HG03442 (cell line): ENCODE measurements around the gene KEL.

Source experiments
- ATAC-seq: cut with Tn5 transposase; IDR thresholded peaks from one replicate; pipeline ENCODE4 v1.9.1; 2021; ENCODE audit warnings: mild to moderate bottlenecking, moderate library complexity; ENCODE audit not compliant: unreplicated experiment

The KEL gene

DNA sequence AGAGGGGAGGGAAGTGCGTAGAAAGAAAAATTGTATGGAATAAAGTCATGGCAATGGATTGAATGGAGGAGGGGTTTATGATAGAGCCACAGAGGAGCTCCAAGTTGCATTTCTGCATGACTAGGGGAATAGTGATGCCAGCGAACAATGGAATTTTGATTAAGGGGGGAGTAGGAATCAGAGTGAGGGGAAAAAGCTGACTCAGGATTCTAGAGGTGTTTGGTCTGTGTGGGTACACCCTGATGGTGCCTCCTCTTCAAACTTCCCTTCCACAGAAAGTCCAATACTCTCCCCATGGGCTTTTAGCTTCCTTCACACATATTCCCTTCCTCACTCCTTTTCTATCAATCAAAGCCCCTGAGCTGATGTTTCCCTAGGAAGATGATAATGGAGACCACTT lies 1.8 kb upstream of the KEL start:
- ATAC-seq = no peak

DNA sequence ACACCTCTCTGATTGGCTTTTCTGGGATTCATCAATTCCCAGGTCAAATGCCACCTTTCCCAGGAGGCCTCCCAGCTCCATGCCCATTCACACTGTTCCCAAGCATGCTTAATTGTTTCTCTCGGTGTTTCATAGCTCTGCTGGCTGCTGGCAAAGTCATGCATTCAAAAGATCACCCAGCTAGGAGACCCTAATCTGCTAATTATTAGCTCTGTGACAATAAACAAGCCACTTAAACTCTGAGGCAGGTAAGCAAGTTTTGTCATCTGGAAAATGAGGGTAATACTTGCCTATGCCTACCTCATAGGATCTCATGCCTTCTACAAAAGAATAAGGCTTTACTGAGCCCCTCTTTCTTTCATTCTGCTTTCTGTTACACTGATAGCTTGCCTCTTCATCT lies 828 bp upstream of the KEL start:
- ATAC-seq = no peak

DNA sequence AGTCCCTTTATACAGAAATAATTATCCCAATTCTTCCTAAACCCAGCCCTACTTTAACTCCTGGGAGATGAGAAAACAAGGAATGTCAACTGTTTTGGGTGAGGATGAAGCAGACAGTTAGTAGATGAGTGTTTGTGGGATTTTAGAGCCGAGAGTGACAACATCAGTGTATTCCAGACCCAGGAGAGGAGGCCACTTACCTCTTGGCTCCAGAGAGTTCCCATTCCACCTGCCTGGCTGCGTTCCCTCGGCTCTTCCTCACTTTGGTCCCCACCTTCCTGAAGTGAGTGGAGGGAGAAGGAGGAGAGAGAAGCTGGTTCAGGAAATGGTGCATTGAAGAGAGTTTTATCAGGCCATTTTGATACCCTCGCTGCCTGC lies 579 bp downstream of the KEL start:
- no peak for ATAC-seq

DNA sequence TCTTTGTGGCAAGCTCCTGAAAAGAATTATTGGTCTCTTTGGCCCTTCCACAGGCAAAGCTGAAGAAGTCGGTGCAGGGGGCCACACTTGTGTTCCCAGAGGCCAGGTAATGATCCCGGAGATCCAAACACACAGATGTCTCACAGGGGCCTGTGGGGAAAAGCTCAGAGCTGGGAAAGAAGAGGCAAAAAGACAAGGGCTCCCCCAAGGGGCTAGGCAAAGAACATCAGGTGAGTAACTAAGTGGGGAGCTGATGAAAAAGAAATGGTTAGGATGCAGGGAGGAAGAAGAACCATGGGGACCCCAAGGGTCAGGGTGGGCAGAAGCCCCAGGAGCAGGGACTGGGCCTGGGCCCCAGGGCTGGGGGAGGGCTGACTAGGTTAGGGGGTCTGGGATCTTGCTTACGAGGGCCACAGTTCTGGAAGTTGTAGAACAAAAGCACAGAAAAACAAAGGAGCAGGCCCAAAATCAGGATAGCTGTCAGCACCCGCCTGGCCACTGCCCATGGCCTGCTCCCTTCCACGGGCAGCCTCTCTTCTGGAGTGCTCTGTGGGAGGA lies 1.1 kb downstream of the KEL start:
- ATAC-seq = no peak

DNA sequence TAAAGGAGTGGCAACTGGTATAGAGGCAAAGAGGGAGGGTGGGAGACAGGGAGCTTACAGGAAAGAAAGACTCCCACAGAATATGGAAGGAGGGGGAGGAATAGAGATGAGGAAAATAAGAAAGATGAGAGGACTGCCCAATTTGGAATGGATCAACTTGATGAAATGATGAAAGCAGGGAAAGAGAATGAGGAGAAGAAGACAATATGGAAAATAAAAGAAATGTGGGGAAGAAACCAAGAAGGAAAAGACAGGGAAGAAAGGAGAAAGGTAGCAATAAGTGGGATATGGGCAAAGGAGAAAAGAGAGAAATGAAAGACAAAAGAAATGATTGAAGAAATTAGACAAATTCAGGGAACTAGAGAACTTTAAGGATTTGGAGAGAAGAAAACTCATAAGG lies 3.0 kb downstream of the KEL start:
- ATAC-seq = no peak

DNA sequence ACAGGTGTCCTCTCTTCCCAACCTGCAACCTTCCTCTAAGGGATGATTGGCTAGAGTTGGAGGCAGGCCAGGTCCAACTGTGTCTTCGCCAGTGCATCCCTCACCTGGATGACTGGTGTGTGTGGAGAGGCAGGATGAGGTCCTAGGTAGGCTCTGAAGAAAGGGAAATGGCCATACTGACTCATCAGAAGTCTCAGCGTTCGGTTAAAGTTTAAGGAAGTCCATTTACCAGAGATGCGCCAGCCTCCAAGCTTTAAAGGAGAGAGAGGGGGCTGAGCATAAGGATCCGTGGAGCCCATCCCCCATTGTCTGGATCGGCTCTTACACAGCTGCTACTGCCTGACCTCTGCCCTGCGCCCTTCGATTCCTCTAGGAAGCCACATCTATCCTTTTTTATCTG lies 4.4 kb downstream of the KEL start:
- no peak for ATAC-seq

DNA sequence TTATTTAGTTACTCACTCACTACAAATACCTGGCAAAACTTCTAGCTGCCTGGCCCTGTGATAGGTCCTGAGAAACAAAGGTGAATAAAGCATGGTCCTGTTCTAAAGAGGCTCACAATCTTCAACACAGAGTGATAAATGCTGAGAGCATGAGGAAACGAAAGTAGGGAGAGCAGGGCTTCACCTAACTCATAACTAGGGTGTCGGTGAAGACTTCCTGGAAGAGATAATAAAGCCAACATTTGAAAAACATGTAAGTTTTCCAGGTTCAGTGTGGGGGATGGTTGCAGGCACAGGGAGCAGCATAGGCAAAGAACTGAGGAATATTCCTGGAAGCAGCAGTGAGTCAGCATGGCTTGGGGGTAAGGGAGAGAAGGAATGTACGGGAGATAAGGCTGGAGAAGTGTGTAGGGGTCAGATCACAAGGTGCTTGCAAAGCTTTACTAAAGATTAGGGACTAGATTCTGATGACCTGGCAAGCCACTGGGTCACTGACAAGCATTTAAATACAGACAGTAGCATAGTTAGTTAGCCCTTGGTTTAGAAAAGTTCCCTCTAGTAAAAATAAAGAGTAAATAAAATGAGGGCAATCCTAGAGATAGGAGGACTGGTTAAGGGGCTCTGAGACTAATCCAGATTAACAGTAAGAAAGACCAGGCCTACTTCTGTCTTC lies 5.1 kb downstream of the KEL start:
- no peak for ATAC-seq

DNA sequence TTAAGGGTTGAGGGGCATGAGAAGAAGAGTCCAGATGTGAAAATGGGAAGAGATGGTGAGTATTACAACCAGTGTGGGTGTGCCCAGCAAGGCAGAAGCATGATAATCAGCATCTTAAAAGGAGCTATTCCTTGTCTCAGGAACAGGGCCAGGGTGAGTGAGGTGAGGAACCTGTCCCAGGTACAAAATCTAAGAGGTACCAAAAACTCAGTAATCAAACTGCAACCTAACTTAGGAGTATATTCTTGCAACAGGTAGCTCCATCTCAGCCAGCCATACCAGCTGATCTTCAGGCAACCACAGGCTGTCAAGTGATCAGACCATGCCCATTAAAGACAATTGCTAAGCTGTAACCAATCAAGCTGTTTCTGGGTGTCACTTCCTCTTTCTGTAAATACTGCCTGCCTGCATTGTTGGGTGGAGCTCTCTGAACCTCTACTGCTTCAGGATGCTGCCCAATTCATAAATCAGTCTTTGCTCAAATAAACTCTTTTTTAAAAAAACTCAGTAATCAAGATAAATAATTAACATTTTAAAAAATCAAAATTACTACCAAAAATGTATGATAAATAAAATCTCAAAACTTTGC lies 7.4 kb downstream of the KEL start:
- no peak for ATAC-seq

DNA sequence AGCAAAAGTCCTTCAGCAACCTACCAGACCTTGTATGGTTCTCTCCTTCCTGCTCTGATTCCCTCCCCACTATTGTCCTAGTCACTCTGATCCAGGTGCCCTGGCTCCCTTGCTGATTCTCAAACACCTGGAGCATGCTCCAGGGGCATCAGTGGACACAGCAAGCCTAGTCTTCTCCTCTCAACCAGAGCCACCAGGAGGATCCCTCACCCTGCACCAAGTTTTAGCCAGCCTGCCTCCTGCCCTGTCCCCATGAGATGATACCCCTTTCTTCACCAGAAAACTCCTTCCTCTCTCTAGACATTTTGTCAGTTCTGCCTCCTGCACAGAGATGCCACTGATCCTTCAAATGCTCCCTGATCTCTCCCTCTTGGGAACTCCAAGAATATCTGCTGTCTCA lies 11.9 kb downstream of the KEL start:
- no peak for ATAC-seq

DNA sequence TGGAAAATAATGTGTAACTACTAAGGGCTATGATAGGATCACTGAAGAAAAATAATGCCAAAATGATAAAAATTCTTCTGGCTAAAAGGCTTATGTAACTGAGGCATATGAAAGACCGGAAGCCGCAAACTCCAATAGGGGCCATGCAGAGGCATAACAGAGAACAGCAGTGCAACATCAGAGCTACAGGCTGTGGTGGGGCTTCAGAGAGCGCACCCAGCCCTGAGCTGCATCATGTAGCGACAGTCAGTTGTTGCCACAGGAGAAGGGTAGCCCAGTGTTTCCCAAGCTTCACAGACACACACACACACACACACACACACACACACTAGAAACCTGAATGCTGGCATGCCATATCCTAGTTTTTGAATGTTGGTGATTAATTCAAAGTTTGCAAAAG lies 13.6 kb downstream of the KEL start:
- ATAC-seq = no peak

DNA sequence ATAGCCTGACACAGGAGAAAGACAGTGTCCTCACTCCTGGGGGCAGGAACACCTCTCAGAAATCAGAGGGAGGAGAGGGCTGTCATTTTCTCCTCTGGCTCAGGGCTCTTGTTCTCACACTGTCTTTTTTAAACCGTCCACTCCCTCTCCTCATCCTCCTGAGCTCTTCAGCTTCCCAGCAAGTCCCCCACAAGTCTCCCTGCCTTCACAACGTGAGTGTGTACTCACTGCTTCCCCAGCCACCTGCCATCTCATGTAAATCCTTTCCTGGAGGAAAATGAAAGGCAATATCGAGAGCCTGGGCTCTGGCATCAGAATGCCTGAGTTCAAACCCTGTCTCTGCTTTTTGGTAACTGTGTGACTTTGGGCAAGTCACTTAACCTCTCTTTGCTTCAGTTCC lies 17.2 kb downstream of the KEL start:
- ATAC-seq = no peak

DNA sequence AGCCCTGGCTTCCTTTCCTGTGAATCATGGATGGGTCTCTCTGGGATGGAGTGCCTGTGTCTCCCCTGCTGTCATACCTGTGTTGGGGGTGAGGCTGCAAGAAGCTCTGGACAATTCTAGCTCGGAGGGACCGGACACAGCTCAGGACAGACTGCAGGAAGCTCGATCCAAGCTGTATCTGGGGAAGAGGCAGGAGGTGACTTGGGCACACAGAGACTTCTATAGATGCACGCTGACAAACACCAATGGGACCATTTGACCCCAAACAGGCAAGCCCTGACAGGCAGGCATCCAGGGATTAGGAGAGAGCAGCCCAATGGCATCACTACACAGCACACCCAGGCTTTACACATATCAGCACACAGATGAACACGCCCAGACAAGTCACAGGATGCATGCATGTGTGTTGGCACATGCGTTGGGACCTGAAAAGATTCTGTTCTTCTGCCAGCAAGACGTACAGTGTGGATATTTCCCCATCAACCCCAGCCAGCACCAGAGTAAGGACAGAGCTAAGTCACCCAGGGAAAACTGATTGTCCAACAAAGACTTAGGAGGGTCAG lies 18.4 kb downstream of the KEL start:
- no peak for ATAC-seq

DNA sequence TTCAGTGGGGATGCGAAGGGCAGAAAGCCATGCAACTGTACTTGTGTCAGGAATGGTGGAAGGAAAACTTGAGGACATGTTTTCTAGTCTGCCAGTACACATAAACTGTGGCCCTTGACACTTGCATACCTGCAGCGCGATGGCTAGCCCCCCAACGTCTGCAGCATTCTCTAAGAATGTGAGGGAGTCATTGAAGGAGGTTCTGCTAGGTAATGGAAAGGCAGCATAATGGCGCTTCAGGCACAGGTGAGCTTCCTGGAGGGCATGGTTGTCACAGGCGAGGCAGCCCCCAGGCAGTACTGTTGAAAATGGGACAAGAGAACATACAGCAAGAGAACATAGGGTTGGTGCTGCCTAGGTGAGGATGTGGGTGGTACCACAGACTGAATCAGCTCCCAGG lies 19.4 kb downstream of the KEL start:
- ATAC-seq = no peak

DNA sequence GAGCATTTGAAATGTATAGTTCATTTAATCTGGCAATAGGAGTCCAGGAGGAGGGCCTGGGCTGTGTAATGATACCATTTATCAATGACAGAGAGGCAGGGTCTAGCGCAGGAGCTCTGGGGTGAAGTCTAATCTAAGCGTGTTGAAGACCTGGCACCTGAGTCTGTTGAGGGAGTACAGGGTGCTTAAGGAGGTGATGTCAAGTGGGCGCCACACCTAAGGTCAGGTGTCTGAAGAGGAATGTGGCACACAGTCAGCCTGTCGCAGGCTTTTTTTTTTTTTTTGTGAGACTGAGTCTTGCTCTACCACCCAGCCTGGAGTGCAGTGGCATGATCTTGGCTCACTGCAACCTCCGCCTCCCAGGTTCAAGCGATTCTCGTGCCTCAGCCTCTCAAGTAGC lies 20.6 kb downstream of the KEL start:
- ATAC-seq = no peak

DNA sequence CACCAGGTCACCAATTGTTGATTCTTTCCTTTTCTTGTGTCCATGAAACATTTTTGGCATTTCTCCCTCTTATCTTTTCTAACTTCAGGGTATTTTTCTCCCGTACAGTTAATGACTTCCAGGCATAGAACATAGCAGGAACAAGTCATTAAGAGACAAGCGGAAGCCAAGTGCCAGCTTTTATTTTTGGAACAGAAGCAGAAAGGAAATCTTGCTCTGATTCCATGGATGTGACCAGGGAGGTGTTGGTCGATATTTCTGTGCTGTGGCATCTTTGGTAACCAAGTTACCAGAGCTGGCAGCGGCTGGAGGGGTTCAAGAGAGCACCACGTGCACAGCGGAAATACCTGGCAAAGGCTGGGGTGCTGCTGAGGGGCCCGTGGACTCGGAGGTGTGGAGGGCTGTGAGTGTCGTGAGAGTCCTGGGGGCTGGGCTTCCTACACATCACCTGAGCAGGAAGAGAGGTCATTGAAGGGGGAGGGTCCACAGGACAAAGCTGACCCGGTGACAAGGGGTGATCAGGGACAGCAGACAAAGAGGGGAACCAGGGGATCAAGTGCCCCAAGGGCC lies 21.1 kb downstream of the KEL start:
- ATAC-seq = no peak

DNA sequence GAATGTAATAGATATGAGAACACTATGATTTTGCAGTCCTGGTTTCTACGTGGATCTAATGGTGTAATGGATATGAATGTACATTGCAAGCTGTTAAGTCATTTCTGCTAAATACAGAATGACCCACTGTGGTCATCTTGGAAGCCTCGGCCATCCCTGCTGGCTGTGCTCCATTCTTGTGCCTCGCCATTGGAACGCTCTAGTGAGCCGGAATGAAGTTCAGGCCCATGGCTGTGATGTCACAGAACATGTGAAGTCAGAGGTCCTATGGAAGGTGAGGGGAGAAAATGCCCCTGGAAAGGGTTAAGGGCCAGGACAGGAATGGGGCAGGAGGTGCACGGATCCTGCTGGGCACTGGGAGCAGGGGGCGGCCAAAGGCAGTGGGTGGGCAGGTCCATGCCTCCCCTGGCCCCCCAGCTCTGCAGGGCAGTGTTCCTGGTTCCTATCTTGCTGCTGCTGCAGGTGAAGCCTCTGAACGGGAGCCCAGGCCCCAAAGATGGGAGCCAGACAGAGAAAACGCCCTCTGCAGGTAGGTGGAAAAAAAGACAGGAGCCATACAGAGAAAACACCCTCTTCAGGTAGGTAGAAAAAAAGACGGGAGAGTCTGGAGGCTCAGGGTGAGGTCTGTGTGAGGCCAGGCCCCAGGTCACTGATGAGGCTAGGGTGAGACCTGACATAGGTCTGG lies 22.8 kb downstream of the KEL start, which contains the start of gene LLCFC1:
Gene LLCFC1 (plus strand): TSS at position 259 of the 685 bp plus-strand sequence. CDS start 138 bp downstream, at position 397.
- ATAC-seq = no peak

DNA sequence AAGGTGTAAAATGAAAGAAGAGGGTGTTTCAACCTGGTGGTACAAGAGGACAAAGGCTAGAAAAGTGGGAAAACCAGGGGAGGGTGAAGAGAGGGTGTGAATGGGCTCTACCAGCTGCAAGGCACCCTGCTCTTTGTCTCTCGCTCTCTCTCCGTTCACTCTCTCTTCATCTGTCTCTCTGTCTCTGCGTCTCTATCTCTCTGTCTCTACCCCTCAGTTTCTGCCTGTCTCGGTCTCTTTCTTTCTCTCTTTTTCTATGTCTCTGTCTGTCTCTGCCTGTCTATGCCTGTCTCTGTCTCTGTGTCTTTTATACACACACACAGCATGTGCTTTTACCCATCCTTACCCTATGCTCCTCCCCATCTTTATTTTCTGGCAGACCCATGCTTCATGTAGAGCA lies 23.6 kb downstream of the KEL start:
- ATAC-seq = no peak

DNA sequence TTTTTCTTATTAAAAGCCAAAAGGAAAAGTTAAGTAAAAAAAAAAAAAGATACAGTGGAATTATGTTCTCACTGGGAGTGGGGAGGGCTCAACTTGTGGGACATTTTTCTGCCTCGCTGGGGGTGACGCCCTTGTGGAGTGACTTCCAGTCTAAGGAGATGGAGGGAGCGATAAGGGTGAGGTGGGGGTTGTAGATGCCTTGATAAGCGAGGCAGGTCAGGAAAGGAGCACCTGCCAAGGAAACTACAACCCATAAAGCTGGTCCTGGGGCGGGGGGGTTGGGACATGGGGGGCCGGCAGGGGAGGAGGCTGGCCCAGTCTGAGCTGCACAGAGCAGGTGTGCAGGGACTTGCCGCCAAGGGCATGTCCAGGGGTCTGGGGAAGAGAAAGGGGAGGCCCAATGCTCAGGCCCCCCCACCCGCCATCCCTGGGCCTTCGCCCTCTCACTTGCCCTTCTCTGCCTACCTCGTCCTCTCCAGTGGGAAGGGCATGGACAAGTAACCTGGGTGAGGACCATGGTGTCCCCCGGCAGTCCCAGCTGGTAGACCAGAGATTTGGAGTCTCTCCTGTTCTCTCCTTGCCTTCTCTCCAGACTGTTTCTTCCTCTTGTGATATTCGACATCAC lies 26.1 kb downstream of the KEL start:
- no peak for ATAC-seq

DNA sequence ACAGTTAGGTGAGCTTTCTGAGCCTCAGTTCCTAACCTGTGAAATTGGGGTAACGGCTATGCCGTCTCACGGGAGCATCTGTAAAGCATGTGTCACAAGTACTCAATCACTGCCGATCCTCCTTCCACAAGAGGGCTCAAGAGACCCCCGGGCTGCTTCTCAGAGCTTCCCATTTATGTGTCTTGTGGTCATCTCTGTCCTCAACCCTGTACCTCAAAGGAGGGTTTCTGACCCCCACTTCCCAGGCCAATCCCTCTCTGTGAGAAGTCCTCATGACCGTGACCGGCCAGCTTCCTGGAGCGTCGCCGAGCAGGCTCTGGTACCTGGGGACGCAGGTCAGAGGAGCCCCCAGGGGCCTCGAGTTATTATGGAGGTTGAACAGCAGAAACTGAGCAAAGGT lies 28.1 kb downstream of the KEL start:
- no peak for ATAC-seq

DNA sequence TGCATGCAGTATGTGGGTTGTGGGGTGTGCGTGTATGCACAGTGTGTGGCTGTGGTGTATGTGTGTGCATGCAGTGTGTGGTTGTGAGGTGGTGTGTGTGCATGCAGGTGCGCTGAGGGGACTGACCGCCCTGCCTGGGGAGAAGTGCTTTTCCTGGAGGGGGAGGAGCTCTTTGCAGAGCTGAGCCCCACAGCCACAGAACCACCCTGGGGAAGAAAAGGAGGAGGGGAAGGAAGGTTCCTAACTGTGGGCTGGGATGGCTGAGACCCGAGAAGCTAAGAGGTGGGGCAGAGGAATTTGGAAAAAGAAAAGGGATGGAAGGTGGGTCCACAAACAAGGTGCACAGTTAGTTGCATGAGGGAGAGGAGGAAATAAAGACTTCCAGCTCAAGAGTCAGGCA lies 28.5 kb downstream of the KEL start, which contains the start of gene TRPV5:
Gene TRPV5 (minus strand): TSS at position 123 of the 400 bp plus-strand sequence. CDS start 287 bp downstream, outside the sequence.
- ATAC-seq = no peak

DNA sequence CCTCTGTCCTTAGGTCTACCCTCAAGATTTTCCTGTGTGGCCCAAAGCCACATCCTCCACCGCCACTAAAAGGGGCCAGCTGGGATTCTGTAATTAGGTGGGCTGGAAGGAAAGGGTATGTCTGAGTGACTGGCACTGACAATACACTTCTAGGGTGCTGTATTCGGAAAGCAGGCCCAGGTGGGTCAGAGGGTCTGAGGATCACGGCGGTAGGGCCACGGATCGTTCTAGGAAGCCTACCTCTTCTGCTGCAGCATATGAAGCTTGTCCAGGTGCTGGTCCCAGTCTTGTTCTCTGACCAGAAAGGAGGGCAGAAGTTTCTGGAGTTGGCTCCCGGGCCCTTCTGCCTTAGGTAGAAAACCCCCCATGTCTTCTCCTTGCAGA lies 29.1 kb downstream of the KEL start:
- no peak for ATAC-seq
